Hepatic stellate cell (primary cell): Measurements from ENCODE around the gene B4GAT1.
"Not testable (repeated sequence)": the region's sequence is repeated elsewhere in the genome, so short reads cannot be mapped to it uniquely, and the experiment has no call there.

Experiments used
- DNase-seq: peaks from one replicate; pipeline ENCODE4 v3.0.0; 2011; ENCODE audit warnings: low spot score

Gene B4GAT1

GRCh38 chr11:66347425-66348276 lies at the start of gene B4GAT1:
Gene B4GAT1 (minus strand): TSS chr11:66347629. CDS start chr11:66347545, 84 bp downstream.
- DNase-seq = peak; percentile 83

GRCh38 chr11:66393954-66394353 lies 46.5 kb upstream of the B4GAT1 start:
- DNase-seq = no peak

GRCh38 chr11:66391322-66391721 lies 43.9 kb upstream of the B4GAT1 start:
- DNase-seq = no peak

- peak; percentile 50 for DNase-seq
Observed at GRCh38 chr11:66388780-66389386, 41.5 kb upstream of the B4GAT1 start.

GRCh38 chr11:66386171-66387069 lies 39.0 kb upstream of the B4GAT1 start:
- DNase-seq = peak; percentile 64

- DNase-seq = not testable (repeated sequence)
Observed at GRCh38 chr11:66384316-66384715, 36.9 kb upstream of the B4GAT1 start.

- DNase-seq = not testable (repeated sequence)
Observed at GRCh38 chr11:66380264-66380663, 32.8 kb upstream of the B4GAT1 start.

GRCh38 chr11:66373690-66374287 lies 26.4 kb upstream of the B4GAT1 start:
- not testable (repeated sequence) for DNase-seq

GRCh38 chr11:66373265-66373664 lies 25.8 kb upstream of the B4GAT1 start:
- DNase-seq = no peak

- no peak for DNase-seq
Observed at GRCh38 chr11:66371627-66372415, 24.4 kb upstream of the B4GAT1 start, which contains the start of gene SLC29A2. Gene SLC29A2 (minus strand): TSS chr11:66371760. CDS start chr11:66371591, 169 bp downstream.

- no peak for DNase-seq
Observed at GRCh38 chr11:66369073-66369894, 21.9 kb upstream of the B4GAT1 start.

GRCh38 chr11:66368484-66368883 lies 21.1 kb upstream of the B4GAT1 start:
- no peak for DNase-seq

- no peak for DNase-seq
Observed at GRCh38 chr11:66367561-66368312, 20.3 kb upstream of the B4GAT1 start.

GRCh38 chr11:66366844-66367477 lies 19.5 kb upstream of the B4GAT1 start:
- no peak for DNase-seq

- no peak for DNase-seq
Observed at GRCh38 chr11:66365711-66366619, 18.5 kb upstream of the B4GAT1 start.

- no peak for DNase-seq
Observed at GRCh38 chr11:66365166-66365565, 17.7 kb upstream of the B4GAT1 start.

GRCh38 chr11:66363805-66364535 lies 16.5 kb upstream of the B4GAT1 start:
- DNase-seq = no peak
